ENCODE measurements around the gene STX10.

Gene STX10

DNA sequence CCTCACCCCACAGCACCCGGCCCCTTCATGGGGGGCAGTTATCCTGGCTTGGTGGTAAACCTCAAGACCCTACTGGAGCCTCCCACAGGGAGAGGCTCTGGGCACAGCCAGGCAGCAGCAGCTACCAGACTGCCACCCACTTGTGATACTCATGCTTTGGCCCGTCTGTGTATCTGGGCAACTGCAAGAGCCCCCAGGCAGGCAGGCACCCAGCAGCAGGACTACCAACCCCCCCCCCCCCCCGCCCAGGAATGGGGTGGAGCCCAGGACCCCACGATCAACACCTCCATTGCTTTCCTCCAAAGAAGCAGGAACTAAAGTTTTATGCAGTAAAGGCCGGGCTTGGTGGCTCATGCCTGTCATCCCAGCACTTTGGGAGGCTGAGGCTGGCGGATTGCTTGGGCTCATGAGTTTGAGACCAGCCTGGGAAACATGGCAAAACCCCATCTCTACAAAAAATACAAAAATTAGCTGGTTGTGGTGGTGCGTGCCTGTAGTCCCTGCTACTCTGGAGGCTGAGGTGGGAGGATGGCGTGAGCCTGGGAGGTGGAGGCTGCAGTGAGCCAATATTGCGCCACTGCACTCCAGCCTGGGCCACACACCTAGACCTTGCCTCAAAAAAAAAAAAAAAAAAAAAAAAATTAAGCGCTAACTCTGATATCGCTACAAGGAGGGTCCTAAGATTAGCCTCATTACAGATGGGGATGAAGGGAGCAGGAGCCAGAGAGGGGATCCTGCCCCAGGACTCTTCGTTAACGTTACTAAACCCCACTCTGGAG is 46.4 kb downstream of the STX10 start:
- Histone ChIP-seq H3K4me1 (ENCODE audit: insufficient read depth, insufficient read length) (peaks cover 8% of the 10 kb centered on the region), H3K9ac (ENCODE audit: insufficient read length, low read depth) (no peak overlapping the region), H3K27me3 (ENCODE audit: insufficient read depth, insufficient read length) (peaks cover 7% of the 10 kb centered on the region), H3K9me3 (ENCODE audit: insufficient read depth, low read length) (no peaks in the 10 kb centered on the region), H3K36me3 (ENCODE audit: insufficient read depth, insufficient read length, low read length) (peaks cover 38% of the 10 kb centered on the region), H3K4me3 (ENCODE audit: insufficient read length, low read depth) (no peak overlapping the region)
- no peak for TF ChIP-seq ZNF274 (IDR thresholded peaks at IDR 0.05; ENCODE audit: low read depth, low read length)
- no peak for TF ChIP-seq YY1 (IDR thresholded peaks at IDR 0.05; ENCODE audit: insufficient read depth, insufficient read length)
- no peak for TF ChIP-seq SUZ12 (IDR thresholded peaks at IDR 0.05; ENCODE audit: extremely low read depth, insufficient read depth, insufficient read length)
- no peak for DNase-seq (ENCODE audit: low read depth, low spot score)

DNA sequence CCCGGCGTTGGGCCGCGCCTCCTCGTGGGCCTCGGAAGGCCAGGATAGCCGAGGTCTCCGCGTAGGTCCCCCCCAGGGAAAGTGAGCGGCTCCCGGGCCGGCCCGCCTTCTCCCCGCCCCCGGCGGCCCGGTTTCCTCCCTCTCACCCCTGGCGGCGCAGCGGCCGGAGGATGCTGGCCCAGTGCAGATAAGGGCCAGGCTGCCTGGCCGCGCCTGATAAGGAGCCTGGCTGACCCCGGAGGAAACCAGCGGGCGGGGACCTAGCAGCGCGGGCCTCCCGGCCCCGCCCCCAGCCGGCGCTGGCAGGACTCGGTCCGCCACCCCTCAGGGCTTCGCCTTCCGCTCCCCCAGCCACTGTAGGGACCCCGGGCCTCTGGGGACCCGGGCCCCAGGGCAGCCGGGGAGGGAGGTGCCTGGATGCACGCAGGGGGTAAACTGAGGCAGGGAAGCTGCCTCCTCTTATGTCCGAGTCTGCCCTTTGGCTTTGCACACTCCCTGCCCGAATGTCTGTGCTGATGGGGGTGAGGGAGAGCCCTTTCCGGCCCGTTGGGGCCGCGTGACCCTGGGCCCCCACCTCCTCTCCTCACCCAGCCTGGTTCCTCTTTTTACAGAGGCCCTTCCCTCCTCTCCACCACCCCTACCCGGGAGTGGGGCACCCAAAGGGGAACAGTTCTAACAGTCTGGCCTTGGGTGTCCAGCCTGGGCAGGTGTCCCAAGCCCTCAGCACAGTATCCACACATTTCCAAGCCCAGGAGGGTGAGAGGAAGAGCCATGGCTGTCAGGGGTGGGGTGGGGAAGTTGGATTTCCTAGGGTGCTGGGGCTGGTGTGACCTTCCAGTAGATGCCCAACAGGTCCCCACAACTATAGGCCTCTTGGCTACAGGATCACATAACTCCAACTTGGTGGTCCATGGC is 47.3 kb downstream of the STX10 start, which contains the start of gene LYL1:
Gene LYL1, minus strand, starts transcription at position 193 of the 915 bp plus-strand sequence. CDS start 1,687 bp downstream, outside the sequence.
- H3K36me3 ChIP-seq (ENCODE audit: insufficient read depth, insufficient read length, low read length), result peaks cover 32% of the 10 kb centered on the region
- peaks cover 10% of the 10 kb centered on the region for H3K27me3 ChIP-seq (ENCODE audit: insufficient read depth, insufficient read length)
- H3K9me3 ChIP-seq (ENCODE audit: insufficient read depth, low read length), result no peaks in the 10 kb centered on the region
- no peak within 1 kb of the TSS for H3K4me3 ChIP-seq (ENCODE audit: insufficient read length, low read depth)
- no peak within 1 kb of the TSS for H3K9ac ChIP-seq (ENCODE audit: insufficient read length, low read depth)
- no peak for DNase-seq (ENCODE audit: low read depth, low spot score)
- TF ChIP-seq YY1 (IDR thresholded peaks at IDR 0.05; ENCODE audit: insufficient read depth, insufficient read length), result no peak
- TF ChIP-seq ZNF274 (IDR thresholded peaks at IDR 0.05; ENCODE audit: low read depth, low read length), result no peak
- TF ChIP-seq SUZ12 (IDR thresholded peaks at IDR 0.05; ENCODE audit: extremely low read depth, insufficient read depth, insufficient read length), result no peak
- H3K4me1 ChIP-seq (ENCODE audit: insufficient read depth, insufficient read length), result peaks cover 9% of the 10 kb centered on the region

DNA sequence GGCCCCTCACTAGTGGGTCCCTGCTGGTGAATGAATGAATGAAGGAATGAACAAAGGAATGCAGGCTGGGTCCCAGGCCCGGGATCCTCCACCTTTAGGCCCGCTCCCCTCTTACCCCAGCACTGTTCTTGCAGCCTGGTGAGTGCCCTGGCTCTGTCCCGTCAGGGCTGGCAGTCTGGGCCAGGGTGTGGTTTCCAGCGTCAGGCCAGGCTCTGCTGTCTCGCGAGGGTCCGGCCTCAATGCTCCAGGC is 47.8 kb downstream of the STX10 start:
- Histone ChIP-seq H3K9me3 (ENCODE audit: insufficient read depth, low read length) (no peaks in the 10 kb centered on the region), H3K27me3 (ENCODE audit: insufficient read depth, insufficient read length) (peaks cover 14% of the 10 kb centered on the region), H3K4me1 (ENCODE audit: insufficient read depth, insufficient read length) (peaks cover 9% of the 10 kb centered on the region), H3K9ac (ENCODE audit: insufficient read length, low read depth) (no peak overlapping the region), H3K4me3 (ENCODE audit: insufficient read length, low read depth) (no peak overlapping the region), H3K36me3 (ENCODE audit: insufficient read depth, insufficient read length, low read length) (peaks cover 27% of the 10 kb centered on the region)
- no peak for TF ChIP-seq SUZ12 (IDR thresholded peaks at IDR 0.05; ENCODE audit: extremely low read depth, insufficient read depth, insufficient read length)
- DNase-seq (ENCODE audit: low read depth, low spot score), result no peak

GRCh38 chr19:13101590-13102415 is 48.4 kb downstream of the STX10 start:
- Histone ChIP-seq H3K27me3 (ENCODE audit: insufficient read depth, insufficient read length) (peaks cover 19% of the 10 kb centered on the region), H3K36me3 (ENCODE audit: insufficient read depth, insufficient read length, low read length) (peaks cover 25% of the 10 kb centered on the region), H3K4me1 (ENCODE audit: insufficient read depth, insufficient read length) (peaks cover 9% of the 10 kb centered on the region), H3K9me3 (ENCODE audit: insufficient read depth, low read length) (no peaks in the 10 kb centered on the region), H3K4me3 (ENCODE audit: insufficient read length, low read depth) (no peak overlapping the region), H3K9ac (ENCODE audit: insufficient read length, low read depth) (no peak overlapping the region)
- no peak for DNase-seq (ENCODE audit: low read depth, low spot score)
- TF ChIP-seq YY1 (IDR thresholded peaks at IDR 0.05; ENCODE audit: insufficient read depth, insufficient read length) (no peak), SUZ12 (IDR thresholded peaks at IDR 0.05; ENCODE audit: extremely low read depth, insufficient read depth, insufficient read length) (no peak), ZNF274 (IDR thresholded peaks at IDR 0.05; ENCODE audit: low read depth, low read length) (no peak)

- no peak overlapping the region for H3K4me3 ChIP-seq (ENCODE audit: insufficient read length, low read depth)
- peaks cover 23% of the 10 kb centered on the region for H3K27me3 ChIP-seq (ENCODE audit: insufficient read depth, insufficient read length)
- no peak overlapping the region for H3K9ac ChIP-seq (ENCODE audit: insufficient read length, low read depth)
- peaks cover 9% of the 10 kb centered on the region for H3K4me1 ChIP-seq (ENCODE audit: insufficient read depth, insufficient read length)
- TF ChIP-seq SUZ12 (IDR thresholded peaks at IDR 0.05; ENCODE audit: extremely low read depth, insufficient read depth, insufficient read length) (no peak), ZNF274 (IDR thresholded peaks at IDR 0.05; ENCODE audit: low read depth, low read length) (no peak), YY1 (IDR thresholded peaks at IDR 0.05; ENCODE audit: insufficient read depth, insufficient read length) (no peak)
- no peaks in the 10 kb centered on the region for H3K9me3 ChIP-seq (ENCODE audit: insufficient read depth, low read length)
- peaks cover 22% of the 10 kb centered on the region for H3K36me3 ChIP-seq (ENCODE audit: insufficient read depth, insufficient read length, low read length)
- no peak for DNase-seq (ENCODE audit: low read depth, low spot score)
Observed at GRCh38 chr19:13100841-13101589, 49.2 kb downstream of the STX10 start.

DNA sequence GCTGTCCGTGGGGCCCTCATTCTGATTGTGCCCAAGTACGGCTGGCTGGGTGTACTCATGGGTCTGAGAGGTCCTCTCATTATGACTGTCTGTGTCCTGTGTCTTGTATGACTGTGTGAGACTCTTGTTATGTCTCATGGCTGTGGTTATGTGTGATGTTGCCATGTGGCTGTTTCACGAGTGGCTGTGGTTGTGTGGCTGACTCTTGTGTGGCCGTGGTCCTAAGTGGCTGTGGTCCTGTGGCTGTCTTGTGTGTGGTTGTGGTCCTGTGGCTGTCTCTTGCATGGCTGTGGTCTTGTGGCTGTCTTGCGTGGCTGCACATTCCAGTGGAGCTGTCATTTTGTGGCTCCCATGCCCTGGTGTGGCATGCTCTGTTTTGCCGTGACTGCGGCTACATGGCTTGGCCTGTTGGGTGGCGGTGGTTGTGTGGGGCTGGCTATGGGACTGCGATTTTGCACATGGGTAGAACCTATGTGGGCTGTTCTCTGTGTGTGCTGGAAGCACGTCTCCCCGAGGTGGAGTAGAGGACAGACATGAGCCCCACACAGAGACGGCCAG is 50.1 kb downstream of the STX10 start:
- Histone ChIP-seq H3K9ac (ENCODE audit: insufficient read length, low read depth) (no peak overlapping the region), H3K27me3 (ENCODE audit: insufficient read depth, insufficient read length) (peaks cover 23% of the 10 kb centered on the region), H3K9me3 (ENCODE audit: insufficient read depth, low read length) (no peaks in the 10 kb centered on the region), H3K4me3 (ENCODE audit: insufficient read length, low read depth) (no peak overlapping the region), H3K36me3 (ENCODE audit: insufficient read depth, insufficient read length, low read length) (peaks cover 17% of the 10 kb centered on the region), H3K4me1 (ENCODE audit: insufficient read depth, insufficient read length) (peaks cover 9% of the 10 kb centered on the region)
- DNase-seq (ENCODE audit: low read depth, low spot score), result no peak
- no peak for TF ChIP-seq SUZ12 (IDR thresholded peaks at IDR 0.05; ENCODE audit: extremely low read depth, insufficient read depth, insufficient read length)

All from NT2/D1 (cell line).